HG02759 (cell line): ENCODE measurements around the gene TCF7L2.
A peak's percentile ranks its signal among the peaks of the same experiment; 100 is the strongest.

Experiments
- ATAC-seq: cut with Tn5 transposase; IDR thresholded peaks from one replicate; pipeline ENCODE4 v1.9.1; 2021; ENCODE audit warnings: mild to moderate bottlenecking, moderate library complexity; ENCODE audit not compliant: unreplicated experiment

The TCF7L2 gene

DNA sequence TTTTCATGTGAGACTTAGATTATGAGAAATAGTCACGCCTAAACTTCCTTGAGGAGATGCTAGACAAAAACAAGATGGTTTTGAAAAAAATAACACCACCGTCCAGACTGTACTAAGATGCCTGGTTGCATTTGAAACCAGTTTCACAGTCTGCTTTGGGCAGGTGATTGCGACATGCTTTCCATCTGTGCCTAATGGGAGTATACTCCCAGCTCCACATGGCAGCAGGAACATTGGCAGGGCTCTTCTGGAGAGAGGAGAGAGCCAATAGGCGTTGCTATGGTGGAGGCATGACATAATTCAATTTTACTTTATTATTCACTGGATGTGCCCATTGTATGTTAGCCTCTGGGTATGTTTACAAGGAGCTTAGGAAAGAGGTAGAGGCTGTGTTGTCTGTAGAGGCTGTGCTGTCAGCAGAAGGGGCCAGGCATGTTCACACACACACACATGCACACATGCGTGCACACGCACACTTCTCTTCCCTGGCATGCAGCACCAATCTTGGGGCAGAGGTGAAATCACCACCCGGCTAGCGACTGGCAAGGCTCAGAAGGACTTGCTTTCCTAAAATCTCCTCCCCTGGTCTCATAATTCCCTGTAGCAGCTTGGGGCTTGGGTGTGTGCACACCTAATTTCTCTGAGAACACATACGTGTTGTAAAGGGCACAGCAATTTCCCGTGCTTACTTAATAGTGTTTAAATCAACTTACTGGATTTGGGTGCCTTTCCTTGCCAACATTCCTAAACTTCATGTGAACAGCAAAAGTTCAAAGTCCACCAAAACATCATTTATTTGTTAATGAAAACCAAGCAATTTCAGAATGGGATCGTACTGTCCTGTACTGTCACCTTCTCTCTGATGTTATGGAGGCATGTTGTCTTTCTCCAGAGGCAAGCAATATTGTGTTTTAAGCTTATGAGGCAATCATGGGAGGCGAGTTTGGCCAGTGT, 162.1 kb downstream of the TCF7L2 start:
- ATAC-seq: no peak

DNA sequence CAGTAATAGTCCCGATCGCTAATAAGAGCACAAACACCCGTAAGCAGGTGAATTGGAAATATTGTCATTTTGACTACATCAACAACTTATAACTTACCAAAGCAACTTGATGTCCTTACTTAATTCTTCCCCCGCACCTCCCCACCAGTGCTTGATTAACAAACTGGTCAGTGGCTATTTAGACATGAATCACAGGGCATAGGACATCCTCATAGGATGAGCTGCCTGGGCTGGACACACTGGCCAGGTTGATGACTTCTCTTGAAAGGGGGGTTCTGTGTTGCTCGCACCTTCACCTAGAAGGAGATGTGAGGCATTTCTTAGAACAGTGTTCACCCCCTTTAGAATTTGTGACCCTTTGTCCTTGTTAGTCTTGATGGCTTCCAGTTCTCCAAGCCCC, 163.2 kb downstream of the TCF7L2 start:
- ATAC-seq: no peak

GRCh38 chr10:113113918-113114317, 163.9 kb downstream of the TCF7L2 start:
- ATAC-seq: no peak

GRCh38 chr10:113115556-113115955, 165.5 kb downstream of the TCF7L2 start:
- ATAC-seq: no peak

GRCh38 chr10:113118882-113119281, 168.8 kb downstream of the TCF7L2 start:
- ATAC-seq: no peak

DNA sequence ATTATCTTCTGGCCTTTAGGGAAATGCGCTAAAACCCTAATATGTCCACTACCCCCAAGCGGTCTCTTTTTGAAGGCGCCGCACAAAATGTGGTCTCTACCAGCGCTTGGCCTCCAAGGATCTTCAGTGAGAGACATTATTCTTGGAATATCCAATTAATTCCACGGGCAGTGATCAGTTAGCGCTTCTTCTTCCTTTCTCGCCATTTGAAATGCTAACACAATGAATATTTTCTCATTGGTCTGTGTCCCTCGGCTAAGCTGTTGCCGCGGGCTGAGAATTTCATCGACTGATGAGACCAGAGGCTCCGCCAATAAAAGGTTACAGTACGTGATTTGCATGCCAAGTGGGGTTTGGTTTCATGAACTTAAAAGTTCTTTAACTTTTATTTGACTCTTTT, 169.8 kb downstream of the TCF7L2 start:
- no peak for ATAC-seq

DNA sequence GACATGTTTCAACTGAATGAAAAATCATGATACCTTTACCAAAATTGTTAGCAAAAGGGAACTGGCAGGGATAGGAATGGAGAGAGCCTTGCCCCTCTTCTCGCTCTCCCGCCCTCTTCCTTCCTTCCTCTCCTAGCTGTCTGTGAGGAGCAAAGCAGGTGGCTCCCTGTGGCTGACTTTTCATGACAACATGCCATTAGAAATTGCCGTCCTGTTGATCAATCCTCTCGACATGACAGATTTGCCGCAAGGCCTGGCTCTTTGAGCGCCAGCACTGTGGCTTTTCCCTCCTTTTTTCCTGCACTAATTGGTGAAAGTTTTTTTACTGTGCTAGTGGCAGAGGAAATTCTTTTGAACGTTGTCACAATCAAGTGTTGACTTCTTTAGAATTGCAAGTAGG, 171.1 kb downstream of the TCF7L2 start:
- no peak for ATAC-seq

- ATAC-seq: no peak
These were observed 172.9 kb downstream of the TCF7L2 start for GRCh38 chr10:113122947-113123346.

- ATAC-seq: no peak
These were observed 174.7 kb downstream of the TCF7L2 start for GRCh38 chr10:113124724-113125123.

DNA sequence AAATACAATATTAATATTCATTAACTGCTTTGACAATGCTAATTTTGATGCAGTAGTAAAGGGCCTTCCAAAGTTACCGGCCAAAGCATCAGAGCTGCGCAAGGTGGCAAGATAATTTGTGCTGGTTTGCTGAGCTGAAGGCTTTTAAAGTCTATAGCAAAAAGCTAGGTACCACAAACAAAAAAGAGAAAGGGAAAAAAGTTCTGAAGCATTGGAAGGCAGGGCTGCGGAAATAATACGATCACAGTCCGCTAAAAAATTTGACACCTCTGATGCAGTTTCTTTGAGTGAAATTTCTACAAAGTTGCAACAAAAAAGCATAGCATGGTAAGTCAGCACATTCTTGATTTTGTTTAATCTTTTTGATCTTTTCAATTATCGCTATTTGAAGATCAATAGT, 175.6 kb downstream of the TCF7L2 start:
- ATAC-seq: no peak

GRCh38 chr10:113126229-113127201, 176.5 kb downstream of the TCF7L2 start:
- peak; percentile 65 for ATAC-seq

GRCh38 chr10:113127261-113127900, 177.3 kb downstream of the TCF7L2 start:
- ATAC-seq: no peak

DNA sequence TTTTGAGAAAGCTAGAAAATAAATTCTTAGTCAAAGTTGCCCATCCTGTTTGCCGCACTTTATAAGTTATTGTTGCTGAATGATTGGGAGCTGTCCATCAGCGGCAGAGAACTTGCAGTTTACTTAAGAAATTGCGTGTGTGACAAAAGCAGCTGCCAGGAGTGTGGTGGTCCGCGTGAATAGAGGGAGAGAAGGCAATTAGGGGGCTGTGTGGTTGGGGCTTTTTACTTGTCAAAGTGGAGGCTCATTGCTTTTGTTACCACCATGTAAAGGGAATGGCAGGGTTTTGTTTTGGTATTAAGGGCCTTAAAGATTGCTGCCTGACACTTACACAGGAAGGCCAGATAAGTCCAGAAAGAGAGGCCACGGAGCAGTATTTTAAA, 177.8 kb downstream of the TCF7L2 start:
- no peak for ATAC-seq

DNA sequence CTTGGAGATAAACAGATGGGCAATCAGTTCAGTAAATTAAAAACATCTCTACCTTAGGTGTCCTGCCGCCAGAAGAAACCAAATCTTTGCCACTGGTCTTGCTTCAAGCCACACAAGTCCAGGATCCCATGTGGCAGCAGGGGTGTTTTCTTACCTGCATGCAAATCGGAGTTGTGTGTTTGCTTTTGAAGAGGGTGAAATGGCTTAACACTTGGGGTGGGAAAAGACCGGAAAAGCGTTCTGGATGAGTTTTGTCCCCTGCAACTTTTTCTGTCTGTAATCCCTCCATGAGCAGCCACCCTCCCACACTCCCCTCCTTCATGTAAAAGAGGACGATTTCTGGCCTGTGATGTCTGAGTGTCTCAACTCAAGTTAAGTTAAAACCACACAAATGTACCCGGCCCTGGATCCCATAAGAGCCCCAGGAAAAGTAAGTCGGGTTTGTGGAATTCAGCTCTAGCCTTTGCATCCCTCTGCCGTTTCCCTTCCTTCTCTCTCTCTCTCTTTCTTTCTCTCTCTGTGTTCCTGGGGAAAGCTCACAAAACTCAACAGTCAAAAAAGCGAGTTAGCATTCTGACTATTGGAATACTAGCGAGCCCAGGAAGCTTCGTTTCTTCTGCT, 178.5 kb downstream of the TCF7L2 start:
- no peak for ATAC-seq

- ATAC-seq: no peak
These were observed 179.1 kb downstream of the TCF7L2 start for GRCh38 chr10:113129117-113129516.

- ATAC-seq: no peak
These were observed 180.1 kb downstream of the TCF7L2 start for GRCh38 chr10:113130014-113130641.

DNA sequence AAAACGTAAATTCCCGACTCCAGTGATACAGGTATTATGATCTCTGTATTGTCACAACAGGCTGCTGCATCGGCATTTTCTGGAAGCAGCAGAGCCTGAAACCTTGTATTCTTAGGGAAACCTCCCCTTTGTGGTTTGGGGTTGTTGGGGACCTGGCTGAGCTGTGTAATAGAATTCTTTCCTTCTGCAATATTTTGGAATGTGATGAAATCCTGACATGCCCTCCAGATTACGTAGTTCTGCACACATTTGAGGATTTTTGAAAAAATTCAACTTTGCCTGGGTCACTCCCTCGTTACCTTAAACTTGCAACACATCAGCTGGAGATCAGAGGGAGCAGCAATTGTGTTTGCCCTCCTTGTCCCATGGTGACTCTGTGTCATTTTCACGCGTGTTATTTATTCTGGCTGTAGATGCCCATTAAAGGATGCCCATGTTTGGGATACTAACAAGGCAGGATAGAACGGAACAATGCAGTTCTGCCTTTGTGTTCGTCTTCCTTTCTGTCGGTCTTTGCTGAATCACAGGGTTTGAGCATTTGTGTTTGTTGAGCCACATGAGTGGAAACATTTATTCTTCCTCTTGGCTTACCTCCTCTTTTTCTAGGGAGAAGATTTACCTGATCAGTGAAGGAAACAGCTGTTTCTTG, 181.7 kb downstream of the TCF7L2 start:
- ATAC-seq: no peak

DNA sequence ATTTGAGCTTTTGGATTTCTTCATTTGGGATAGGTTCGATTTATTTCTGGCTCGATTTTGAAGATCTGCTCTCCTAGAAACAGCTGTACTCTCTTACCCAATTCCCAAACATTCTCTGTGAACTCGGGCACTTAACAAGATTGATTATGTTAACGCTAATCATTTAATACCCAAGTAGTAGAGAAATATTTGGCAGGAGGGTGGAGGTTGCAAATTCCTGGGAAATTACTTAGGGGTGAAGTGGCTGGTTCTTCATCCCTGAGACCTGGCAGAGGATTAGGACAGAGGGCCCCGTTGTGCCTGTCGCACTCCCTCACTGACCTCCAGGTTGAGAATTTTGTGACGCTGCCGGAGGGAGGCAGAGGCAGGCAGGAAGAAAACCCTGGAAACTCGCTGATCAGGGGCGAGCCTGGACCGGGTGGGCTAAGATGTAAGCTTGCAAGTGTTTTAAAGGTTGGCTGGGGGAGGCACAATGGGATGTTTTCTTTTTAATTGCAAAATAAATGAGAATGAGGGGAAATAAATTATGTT, 182.6 kb downstream of the TCF7L2 start:
- no peak for ATAC-seq

- no peak for ATAC-seq
These were observed 183.6 kb downstream of the TCF7L2 start for GRCh38 chr10:113133497-113134115.
